HG02610 (cell line): ENCODE results near the gene ARID3A.
A peak's percentile ranks its signal among the peaks of the same experiment; 100 is the strongest.

Source experiments
- ATAC-seq: cut with Tn5 transposase; IDR thresholded peaks from one replicate; pipeline ENCODE4 v1.9.1; 2021; ENCODE audit warnings: mild to moderate bottlenecking, moderate library complexity; ENCODE audit not compliant: unreplicated experiment

Gene ARID3A

DNA sequence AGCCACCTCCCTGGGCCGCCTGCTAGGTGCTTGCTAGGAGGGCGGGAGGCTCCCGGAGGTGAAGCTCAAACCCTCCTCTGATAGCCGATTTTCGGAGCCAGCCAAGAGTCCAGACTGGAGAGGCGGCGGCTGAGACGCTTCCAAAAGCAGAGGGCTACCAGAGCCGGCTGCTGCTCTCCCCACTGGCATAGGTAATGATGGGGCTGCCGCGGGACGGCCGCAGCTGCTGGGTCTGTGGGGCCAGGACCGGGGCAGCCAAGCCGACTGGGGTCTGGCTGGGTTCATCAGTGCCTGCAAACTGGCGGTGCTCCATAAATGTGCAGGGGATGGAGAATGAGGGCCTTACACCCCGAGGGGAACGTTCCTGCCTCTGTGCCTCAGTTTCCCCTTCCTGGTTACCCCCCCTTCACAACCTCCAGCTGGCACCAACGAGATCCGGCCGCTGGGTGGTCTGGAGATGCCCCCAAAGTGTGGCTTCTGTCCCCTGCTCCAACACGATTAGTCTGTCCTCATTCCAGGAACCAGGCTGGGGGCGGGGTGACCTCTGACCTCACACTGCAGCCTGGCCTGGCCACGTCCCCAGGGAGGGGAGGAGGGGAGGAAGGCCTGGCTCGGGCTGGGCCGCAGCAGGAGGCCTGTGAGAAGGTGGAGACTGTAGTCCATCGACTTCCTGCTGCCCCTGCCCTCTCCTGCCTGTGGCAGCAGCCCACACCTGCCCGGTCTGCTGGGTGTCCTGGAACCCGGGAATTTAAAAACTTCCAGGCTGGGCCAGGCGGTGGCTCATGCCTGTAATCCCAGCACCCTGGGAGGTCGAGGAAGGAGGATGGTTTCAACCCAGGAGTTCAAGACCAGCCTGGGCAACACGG is 54.5 kb downstream of the ARID3A start:
- no peak for ATAC-seq

DNA sequence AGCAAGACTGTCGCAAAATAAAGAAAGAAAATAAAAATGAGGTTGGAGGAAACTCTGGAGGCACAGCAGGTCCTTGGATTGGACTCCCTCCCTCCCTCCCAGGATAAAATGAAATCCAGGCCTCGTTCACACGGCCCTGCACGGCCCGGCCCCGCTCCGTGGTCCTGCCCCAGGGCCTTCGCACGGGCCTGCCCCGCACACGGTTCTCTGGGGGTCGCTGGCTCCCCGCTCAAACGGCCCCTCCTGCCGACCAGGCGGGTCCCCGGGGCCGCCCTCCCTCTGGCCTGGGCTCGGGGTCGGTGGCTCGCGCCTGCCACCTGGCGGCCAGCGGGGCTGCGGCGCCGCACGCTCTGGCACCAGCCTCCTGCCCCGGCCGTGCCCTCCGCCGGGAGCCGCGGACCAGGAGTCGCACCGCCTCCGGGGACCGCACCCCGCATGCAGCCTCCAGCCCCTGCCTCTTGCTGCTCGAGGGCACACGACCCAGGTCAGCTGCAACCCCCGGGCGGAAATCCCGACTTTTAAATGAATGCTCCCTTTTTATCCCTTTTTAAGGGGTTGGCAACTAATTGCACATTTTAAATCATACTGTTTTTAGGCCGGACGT is 56.8 kb downstream of the ARID3A start:
- peak; percentile 45 for ATAC-seq

DNA sequence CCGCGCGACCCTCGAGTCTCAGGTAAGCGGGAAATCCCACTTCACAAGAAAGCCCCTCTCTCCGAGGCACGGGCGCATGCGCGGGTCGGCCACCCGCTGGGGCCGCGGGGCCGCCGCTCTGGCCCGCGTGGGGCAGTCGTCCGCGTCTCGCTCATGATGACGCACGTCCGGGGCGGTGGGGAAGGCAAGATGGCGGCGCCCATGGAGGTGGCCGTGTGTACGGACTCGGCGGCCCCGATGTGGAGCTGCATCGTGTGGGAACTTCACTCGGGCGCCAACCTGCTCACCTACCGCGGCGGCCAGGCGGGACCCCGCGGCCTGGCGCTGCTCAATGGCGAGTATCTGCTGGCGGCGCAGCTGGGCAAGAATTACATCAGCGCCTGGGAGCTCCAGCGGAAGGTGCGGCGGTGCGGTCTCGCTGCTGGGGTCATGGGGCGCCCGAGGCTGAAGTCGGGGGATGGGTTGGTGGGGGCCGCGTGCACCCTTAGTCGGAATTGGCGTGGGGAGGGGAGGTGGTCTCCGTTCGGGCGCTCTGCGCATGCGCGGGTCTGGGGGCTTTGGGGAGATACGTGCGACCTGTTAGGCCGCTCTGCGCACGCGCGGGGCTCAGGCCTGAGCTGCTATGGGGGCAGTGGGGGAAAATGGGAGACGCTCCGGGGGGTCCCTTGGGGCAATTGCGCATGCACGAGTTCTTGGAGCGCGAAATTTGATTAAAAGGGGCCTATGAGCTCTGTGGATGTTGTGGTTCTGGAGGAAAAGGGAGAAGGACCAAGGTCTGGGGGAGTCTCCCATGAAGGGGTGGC is 58.5 kb downstream of the ARID3A start, which contains the start of gene WDR18:
Gene WDR18, plus strand, starts transcription at position 181 of the 803 bp plus-strand sequence. Its CDS starts 9 bp downstream, at position 190.
- peak; percentile 77 for ATAC-seq

GRCh38 chr19:986083-986482 is 60.2 kb downstream of the ARID3A start:
- ATAC-seq = no peak

DNA sequence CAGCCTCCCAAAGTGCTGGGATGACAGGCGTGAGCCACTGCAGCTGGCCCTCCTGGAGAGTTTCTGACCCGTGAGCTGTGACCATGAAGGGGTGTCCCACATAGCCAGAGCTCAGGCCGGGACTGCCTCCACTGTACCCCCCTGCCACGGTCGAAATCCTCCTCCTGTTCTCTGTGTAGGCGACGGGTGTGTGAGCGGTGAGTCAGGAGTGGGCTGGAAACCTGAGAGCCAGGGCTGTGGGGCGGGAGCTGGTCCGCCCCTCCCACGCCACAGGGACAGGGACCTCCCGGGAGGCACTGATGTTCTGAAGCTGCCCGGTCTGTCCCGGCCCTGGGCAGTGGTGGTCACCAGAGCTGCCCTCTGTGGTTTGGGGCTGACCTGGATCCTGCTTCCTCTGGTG is 62.2 kb downstream of the ARID3A start:
- ATAC-seq = no peak

GRCh38 chr19:988510-988909 is 62.7 kb downstream of the ARID3A start:
- no peak for ATAC-seq

GRCh38 chr19:989381-990081 is 63.7 kb downstream of the ARID3A start:
- no peak for ATAC-seq

- no peak for ATAC-seq
Observed at GRCh38 chr19:990119-990571, 64.3 kb downstream of the ARID3A start.

DNA sequence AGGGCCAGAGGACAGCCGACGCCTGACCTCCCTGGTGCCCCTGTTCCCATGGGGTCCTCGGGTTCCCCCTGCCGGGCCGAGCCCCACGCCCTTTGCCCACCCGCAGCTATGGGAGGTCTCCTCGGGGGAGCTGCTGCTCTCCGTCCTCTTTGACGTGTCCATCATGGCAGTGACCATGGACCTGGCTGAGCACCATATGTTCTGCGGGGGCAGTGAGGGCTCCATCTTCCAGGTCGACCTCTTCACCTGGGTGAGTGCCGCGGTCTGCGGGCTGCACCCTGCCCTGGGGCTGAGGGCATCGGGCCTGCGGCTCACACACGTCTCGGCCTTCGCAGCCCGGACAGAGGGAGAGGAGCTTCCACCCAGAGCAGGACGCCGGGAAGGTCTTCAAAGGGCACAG is 64.9 kb downstream of the ARID3A start:
- ATAC-seq = no peak

DNA sequence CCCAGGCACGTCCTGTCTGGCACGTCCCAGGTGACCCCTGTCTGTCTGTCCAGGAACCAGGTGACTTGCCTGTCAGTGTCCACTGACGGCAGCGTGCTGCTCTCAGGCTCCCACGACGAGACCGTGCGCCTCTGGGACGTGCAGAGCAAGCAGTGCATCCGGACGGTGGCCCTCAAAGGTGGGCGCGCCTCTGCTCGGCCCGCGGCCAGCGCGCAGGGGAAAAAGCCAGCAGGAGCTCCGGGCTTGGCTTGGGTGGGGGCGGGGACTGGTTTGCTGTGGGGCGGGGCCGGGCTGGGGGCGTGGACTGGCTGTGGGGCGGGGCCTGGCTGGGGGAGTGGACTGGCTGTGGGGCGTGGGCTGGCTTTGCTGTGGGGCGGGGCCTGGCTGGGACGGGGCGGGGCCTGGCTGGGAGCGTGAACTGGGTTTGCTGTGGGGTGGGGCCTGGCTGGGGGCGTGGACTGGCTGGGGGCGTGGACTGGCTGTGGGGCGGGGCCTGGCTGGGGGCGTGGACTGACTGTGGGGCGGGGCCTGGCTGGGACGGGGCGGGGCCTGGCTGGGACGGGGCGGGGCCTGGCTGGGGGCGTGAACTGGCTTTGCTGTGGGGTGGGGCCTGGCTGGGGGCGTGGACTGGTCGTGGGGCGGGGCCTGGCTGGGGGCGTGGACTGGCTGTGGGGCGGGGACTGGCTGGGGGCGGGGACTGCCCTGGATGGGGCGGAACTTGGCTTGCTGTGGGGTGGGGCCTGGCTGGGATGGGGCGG is 65.5 kb downstream of the ARID3A start:
- ATAC-seq = no peak

DNA sequence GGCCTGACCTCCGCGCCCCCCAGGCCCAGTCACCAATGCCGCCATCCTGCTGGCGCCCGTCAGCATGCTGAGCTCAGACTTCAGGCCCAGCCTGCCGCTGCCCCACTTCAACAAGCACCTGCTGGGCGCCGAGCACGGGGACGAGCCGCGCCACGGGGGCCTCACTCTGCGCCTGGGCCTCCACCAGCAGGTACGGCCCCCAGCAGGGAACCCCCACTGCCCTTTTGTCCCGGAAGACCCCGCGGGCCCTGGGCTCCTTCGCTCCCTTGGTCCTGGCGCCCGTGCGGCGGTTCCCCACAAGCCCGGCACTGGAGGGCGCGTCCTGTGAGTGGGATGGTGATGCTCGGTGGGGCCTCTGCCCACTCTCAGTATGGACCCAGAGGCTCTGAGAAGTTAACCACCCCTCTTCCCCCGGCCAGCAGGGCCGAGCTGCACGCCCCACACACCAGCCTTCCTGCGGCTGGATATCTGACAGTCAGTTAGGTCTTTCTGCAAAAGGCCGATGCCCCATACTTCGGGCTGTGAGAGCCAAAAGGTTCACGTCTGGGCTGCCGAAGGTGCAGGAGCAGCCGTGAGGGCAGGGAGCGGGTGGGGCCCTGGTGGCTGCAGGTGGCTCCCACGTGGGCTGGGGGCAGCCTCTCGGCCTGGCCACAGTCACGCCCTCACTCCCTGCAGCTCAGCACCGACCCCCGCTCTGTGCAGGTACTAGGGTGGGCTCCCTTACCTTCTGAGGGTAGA is 66.3 kb downstream of the ARID3A start:
- ATAC-seq = no peak

- ATAC-seq = no peak
Observed at GRCh38 chr19:992670-993055, 66.8 kb downstream of the ARID3A start.

DNA sequence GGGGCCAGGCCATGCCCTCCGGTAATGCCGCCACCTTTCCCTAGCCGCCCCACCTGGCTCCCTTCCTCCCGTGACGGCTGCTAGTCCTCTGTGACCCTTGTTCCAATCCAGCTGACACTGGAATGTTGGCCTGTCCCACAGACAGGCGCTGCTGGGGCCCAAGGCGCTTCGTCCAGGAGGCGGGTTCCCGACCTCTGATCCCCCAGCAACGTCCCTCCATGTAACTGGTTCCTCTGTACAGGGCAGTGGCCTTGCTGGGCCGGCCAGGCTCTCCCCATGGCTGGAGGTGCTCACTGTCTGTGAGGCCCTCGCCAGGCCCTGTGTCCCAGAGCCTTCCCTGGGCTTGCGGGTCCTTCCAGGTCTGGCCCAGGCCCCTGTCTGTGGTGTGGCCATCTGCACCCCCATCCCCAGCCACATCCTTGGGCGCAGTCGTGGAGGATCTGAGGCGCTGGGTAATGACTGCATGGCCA is 67.6 kb downstream of the ARID3A start:
- ATAC-seq = no peak

- ATAC-seq = no peak
Observed at GRCh38 chr19:993831-994393, 68.1 kb downstream of the ARID3A start.

DNA sequence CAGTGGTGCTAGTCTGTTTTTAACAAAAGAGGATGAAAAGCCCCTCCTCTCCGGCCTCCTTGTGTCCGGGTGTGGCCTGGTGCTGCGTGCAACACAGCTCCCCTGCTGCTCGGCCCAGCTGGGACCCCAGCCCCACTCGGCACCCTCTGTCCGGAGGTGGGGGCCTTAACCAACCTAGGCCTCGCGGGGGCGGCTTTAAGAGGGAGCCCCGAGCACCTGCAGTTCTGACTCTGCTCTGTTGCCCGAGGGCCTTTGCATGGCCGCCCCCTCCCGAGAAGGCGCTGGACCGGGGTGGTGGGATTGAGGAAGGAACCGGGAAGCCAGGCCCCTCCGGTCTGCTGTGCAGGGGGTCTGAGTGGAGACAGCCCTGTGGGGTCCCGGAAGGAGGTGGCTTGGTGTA is 68.7 kb downstream of the ARID3A start:
- no peak for ATAC-seq

DNA sequence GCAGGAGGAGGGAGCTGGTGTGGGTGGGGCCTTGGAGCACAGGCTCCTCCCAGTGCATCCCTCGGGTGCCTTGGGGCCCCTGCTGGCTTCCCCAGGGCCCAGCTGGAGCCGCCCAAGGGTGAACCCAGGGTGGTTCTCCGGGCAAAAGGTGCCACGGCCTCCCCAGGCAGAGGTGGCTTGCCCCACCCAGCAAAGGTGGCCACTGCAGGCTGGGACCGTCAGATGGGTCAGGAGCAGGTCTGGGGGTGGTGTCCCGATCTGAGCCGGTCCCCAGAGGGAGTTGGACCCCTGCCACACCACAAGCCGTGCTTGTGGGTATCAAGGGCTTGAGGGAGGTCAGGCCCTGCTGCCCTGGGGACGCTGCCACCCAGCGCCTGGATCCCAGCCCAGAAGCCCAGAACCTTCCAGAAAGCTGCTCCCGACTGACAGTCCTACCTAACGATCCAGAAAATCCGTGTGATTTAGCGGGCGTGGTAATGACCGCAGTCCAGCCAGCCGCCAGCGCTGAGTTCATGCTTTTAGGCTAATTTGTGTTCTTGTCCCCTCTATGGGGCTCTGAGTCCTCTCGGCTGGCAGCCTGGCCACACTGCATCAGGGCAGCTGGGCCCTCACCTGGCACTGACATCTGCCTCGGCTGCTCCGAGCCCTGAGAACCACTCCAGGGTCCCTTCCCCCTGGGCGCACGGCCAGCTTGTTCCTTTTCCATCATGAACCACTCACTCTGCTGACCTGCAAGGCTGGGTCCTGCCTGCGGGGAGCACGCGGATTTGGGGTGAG is 69.4 kb downstream of the ARID3A start:
- no peak for ATAC-seq

DNA sequence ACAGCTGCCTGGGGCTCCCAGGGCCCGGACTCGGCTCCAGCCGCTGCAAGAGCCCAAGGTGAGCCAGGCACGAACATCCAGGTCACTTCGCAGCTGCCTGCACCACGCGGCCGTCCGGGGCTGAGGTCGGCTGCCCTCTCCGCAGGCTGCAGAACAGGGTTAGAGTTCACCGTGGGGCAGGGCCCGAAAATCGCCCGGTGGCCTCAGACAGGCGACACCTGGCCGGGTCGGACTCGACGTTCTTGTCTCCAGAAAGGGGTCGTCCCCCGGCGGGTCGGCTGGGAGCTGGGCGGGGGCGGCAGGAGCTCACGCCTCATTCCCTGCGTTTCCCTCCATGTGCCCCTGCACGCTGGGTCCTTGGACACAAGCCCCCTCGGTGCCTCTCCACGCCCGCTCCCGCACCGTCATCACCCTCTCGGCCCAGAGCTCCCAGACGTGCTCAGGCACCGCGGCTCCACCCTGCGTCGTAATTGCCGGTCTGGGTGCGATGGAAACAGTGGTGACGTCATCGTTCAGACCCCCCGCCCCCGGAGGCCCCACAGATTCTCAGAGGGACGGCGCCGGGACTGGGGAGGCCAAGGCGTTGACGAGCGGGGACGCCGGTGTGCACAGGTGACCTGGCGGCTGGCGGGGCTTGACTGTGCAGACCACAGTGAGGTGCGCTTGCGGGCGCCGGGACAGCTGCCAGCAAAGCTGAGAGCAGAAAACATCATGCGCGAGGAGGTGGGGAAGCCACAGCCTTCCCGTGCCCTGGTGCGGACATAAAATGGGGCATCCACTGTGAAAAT is 70.4 kb downstream of the ARID3A start:
- ATAC-seq = no peak
